Gastrocnemius medialis (tissue), 4 donors: ENCODE results near the gene ATF3. TPM values are rescaled to one million over a fixed set of nuclear protein-coding genes. Genes with fewer than 3 reads are reported as not detected.

Experiments
- ATAC-seq, 2 donors: fragments of 150-250 bp; one replicate each; pipeline ENCODE4 v1.9.1; 2016
- DNase-seq, 2 donors: peaks; one replicate each; pipeline ENCODE4 v3.0.0-alpha.2; 2019
- H3K27ac ChIP-seq, 4 donors: fragments of 200-600 bp; sonication (generic); 1 replicate in 1 of 4; 2 replicates in 3 of 4; pipeline ENCODE4 v1.5.1; 2016 to 2018; ENCODE audit warnings: mild to moderate bottlenecking in 2 of 4, moderate library complexity in 1 of 4
- H3K27me3 ChIP-seq, 3 donors: fragments of 200-600 bp; sonication (generic) in 2 of 3; 1 replicate in 1 of 3; 2 replicates in 2 of 3; pipeline versions ENCODE4 v1.5.1 to v1.6.0; 2016 to 2019; ENCODE audit warnings: mild to moderate bottlenecking in 1 of 3, moderate library complexity in 1 of 3
- H3K36me3 ChIP-seq, 2 donors: fragments of 200-600 bp; sonication (generic) in 1 of 2; one replicate each; pipeline ENCODE4 v1.5.1; 2017 to 2018
- H3K4me1 ChIP-seq, 2 donors: fragments of 200-600 bp; sonication (generic) in 1 of 2; one replicate each; pipeline ENCODE4 v1.5.1; 2016 to 2017; ENCODE audit warnings: mild to moderate bottlenecking in 2 of 2
- H3K4me3 ChIP-seq, 4 donors: fragments of 200-600 bp; sonication (generic) in 3 of 4; 1 replicate in 1 of 4; 2 replicates in 3 of 4; pipeline ENCODE4 v1.5.1; 2016 to 2019; ENCODE audit warnings: mild to moderate bottlenecking in 2 of 4
- H3K9me3 ChIP-seq, 3 donors: fragments of 200-600 bp; sonication (generic) in 2 of 3; 1 replicate in 1 of 3; 2 replicates in 2 of 3; pipeline ENCODE4 v1.5.1; 2016 to 2019
- POLR2A ChIP-seq, 2 donors: fragments of 450-650 bp; IDR thresholded peaks; one replicate each; pipeline ENCODE4 v1.6.1; 2017; ENCODE audit warnings: antibody characterized with exemption in 2 of 2, mild to moderate bottlenecking in 2 of 2, moderate library complexity in 2 of 2
- in situ Hi-C, 4 donors: fragments of 200-750 bp; cut with MboI; loops; one replicate each; pipeline versions ENCODE4 v1.15.0 to v1.8.0; 2017; ENCODE audit warnings: low sequenced_read_pairs in 4 of 4
- intact Hi-C: fragments of 100-400 bp; cut with DNase I; formaldehyde crosslinking; loops from one replicate; pipeline ENCODE4 v1.15.1; 2023; ENCODE audit warnings: low total_unique reads
- total RNA-seq, 4 donors: library from RNA; depleted of rRNA; stranded (reverse); fragments of >200 nt; gene quantifications; one replicate each; pipeline versions ENCODE4 v1.1.0 to v1.2.3, GENCODE V29; 2016
- TF ChIP-seq, protein P1 (sequence below), 5 experiments: fragments of 450-650 bp in 3 of 5; fragments of 200-600 bp in 2 of 5; sonication (generic) in 2 of 5; IDR thresholded peaks in 4 of 5; conservative IDR thresholded peaks in 1 of 5; 1 replicate in 4 of 5; 2 replicates in 1 of 5; pipeline ENCODE4 v1.5.1; 2016 to 2019; ENCODE audit warnings: antibody characterized with exemption in 5 of 5, mild to moderate bottlenecking in 3 of 5, moderate library complexity in 3 of 5

ATF3 gene
- total RNA-seq, 4 donors from 2014 or later, result 1.9 to 7.4 (median 7.2) TPM

DNA sequence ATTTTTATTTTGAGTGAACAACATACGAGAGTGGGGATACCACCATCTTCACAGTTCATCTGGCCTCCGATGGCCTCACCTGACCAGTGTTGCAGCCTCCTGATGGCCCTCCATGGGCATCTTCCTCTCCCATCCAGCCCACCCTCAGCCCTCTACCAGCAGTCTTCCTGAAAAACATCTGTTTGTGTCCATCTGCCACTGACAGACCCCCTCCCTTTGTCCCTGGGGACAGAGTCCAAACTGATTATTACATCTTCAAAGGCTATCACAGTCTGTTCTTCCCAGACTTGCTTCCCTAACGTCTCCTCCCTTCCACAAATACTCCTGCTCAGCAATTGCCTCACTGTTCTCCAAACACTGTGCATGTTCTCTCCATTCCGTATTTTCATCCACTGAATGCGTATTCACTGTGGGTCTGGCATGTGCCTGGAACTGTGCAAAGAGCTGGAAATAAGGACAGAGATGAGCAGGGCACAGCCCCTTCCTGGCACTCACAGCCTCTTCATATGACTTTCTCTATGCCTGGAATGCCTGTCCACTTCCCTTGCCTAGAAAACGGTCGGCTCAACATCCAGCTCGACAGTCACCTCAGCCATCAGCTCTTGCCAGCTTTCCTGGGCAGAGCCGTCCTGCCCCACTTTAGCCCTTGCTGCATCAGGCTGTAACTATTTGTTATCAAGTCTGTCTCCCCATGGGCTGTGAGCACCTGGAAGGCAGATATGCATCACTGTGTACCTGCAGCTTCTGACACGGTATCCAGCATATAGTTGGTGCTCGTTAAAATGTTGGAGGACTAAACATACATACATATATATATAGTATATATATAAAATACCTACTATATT, 8.3 kb upstream of the ATF3 start:
- no peaks in the 10 kb centered on the region for H3K4me1 ChIP-seq
- no peak for DNase-seq
- H3K27me3 ChIP-seq, result peaks cover 0 to 24% (median 6%) of the 10 kb centered on the region in 3 donors
- no peaks in the 10 kb centered on the region for H3K9me3 ChIP-seq
- in situ Hi-C loops (no loop called here), intact Hi-C loops (no loop called here)
- no peak for ATAC-seq
- no peak for TF ChIP-seq POLR2A (IDR thresholded peaks at IDR 0.05)
- TF ChIP-seq, protein P1, sequence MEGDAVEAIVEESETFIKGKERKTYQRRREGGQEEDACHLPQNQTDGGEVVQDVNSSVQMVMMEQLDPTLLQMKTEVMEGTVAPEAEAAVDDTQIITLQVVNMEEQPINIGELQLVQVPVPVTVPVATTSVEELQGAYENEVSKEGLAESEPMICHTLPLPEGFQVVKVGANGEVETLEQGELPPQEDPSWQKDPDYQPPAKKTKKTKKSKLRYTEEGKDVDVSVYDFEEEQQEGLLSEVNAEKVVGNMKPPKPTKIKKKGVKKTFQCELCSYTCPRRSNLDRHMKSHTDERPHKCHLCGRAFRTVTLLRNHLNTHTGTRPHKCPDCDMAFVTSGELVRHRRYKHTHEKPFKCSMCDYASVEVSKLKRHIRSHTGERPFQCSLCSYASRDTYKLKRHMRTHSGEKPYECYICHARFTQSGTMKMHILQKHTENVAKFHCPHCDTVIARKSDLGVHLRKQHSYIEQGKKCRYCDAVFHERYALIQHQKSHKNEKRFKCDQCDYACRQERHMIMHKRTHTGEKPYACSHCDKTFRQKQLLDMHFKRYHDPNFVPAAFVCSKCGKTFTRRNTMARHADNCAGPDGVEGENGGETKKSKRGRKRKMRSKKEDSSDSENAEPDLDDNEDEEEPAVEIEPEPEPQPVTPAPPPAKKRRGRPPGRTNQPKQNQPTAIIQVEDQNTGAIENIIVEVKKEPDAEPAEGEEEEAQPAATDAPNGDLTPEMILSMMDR (IDR thresholded peaks at IDR 0.05 in 4 of 5, conservative IDR thresholded peaks at IDR 0.05 in 1 of 5), result no peak
- no peak overlapping the region for H3K4me3 ChIP-seq
- no peak overlapping the region for H3K27ac ChIP-seq
- no peaks in the 10 kb centered on the region for H3K36me3 ChIP-seq

DNA sequence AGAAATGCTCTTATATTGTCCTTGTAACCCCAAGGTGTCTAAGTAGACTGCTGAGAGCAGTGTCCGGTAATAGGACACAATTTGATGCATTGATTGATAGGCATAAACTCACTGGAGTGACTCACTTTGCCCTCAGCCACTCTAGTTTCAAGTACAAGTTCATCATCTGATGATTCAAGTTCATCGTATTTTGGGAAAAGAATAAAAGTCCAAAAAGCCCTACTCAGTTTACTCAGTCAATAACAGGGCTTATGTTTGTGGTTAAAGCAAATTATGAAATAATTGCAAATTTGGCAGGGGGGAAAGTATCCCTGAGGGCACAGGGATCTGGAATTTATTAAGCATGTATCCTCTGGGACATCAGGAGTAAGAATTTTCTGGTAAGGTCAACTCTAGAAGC, 7.6 kb upstream of the ATF3 start:
- ATAC-seq, result no peak
- Histone ChIP-seq H3K36me3 (no peaks in the 10 kb centered on the region), H3K27ac (no peak overlapping the region), H3K27me3 (peaks cover 3 to 31% (median 12%) of the 10 kb centered on the region in 3 donors), H3K4me3 (no peak overlapping the region), H3K9me3 (no peaks in the 10 kb centered on the region), H3K4me1 (no peaks in the 10 kb centered on the region)
- no peak for DNase-seq
- intact Hi-C loops, result no loop called here
- TF ChIP-seq POLR2A (IDR thresholded peaks at IDR 0.05), result no peak
- TF ChIP-seq, protein P1 (IDR thresholded peaks at IDR 0.05 in 4 of 5, conservative IDR thresholded peaks at IDR 0.05 in 1 of 5), result no peak
- in situ Hi-C loops, result no loop called here

DNA sequence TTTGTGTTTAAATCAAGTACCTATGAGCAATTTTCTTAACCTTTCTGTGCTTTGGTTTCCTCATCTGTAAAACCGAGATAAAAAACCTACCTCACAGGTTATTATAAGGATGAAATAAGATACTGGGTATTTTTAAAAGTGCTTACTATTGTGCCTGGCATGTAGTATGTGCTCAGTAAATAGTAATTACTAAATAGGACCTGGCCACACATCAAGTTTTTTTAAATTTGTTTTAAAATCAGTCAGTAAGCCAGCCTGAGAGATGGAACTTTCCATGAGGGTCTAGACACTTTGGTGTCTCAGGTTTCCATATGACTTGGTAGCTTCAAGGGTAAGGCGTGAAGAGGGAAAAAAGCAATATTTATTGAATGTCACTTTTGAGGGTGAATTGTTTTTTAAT, 7.0 kb upstream of the ATF3 start:
- in situ Hi-C loops (no loop called here), intact Hi-C loops (no loop called here)
- Histone ChIP-seq H3K4me3 (no peak overlapping the region), H3K27ac (no peak overlapping the region), H3K9me3 (no peaks in the 10 kb centered on the region), H3K27me3 (peaks cover 9 to 37% (median 17%) of the 10 kb centered on the region in 3 donors), H3K4me1 (peaks cover 0 to 3% of the 10 kb centered on the region in 2 donors), H3K36me3 (no peaks in the 10 kb centered on the region)
- TF ChIP-seq, protein P1 (IDR thresholded peaks at IDR 0.05 in 4 of 5, conservative IDR thresholded peaks at IDR 0.05 in 1 of 5), result no peak
- no peak for TF ChIP-seq POLR2A (IDR thresholded peaks at IDR 0.05)
- DNase-seq (no peak), ATAC-seq (no peak)

DNA sequence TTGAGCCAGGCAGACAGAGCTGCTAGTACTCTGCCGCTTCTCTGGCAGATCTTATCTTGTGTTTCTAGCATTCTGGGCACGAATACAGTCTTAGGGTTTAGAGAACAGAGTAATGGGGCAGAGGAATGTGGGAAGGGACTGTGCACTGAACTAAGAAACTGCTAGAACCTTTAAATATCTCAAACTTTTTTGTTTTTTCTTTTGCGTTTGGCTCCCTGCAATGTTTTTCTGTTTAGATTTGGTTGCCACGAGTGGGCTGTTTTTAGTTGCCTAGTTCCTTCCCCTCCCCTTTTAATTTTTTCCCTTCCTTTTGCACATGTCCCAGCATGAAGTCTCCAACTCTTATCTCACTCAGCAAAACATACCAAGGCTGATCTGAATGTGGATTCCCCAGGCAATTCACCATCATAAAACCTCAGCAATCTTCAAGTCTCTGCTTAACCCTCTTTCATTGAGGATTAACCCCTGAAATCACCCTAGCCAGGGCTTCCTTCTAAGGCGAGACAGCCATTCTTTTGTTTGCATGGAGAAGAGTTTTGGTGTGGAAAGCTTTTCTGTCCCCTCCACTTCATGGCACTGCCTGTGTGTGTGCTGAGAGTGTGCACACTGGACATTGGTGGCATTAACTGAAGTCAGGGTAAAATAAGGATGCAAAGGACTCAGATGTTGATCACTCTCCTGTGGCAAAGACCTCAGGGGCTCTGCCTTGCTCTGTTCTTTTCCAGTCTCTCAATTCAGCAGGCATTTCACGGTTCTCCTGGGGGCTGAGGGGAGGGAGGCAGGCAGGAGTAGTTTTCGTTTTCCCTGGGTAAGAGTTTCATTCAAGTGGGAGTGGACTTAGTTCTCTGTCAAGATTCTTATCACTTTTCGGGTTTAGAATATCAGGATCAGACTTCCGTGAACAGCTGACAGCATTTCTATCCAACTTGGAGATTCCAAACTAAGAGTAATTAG, 2.8 kb upstream of the ATF3 start:
- no peak overlapping the region for H3K27ac ChIP-seq

More for the DNA sequence above, 2.8 kb upstream of the ATF3 start:
- Histone ChIP-seq H3K9me3 (no peaks in the 10 kb centered on the region), H3K4me3 (peak overlapping the region in 2 of 4 donors; percentile 61 to 76), H3K4me1 (peaks cover 14 to 22% of the 10 kb centered on the region in 2 donors), H3K36me3 (no peaks in the 10 kb centered on the region), H3K27me3 (peaks cover 21 to 51% (median 31%) of the 10 kb centered on the region in 3 donors)
- ATAC-seq (no peak), DNase-seq (no peak)
- no peak for TF ChIP-seq POLR2A (IDR thresholded peaks at IDR 0.05)
- TF ChIP-seq, protein P1 (IDR thresholded peaks at IDR 0.05 in 4 of 5, conservative IDR thresholded peaks at IDR 0.05 in 1 of 5), result no peak
- in situ Hi-C loops (loop anchor here in 1 of 4 donors (5.0 kb wide), 1 partner anchor 43 kb away; no protein-coding TSS in a partner anchor), intact Hi-C loops (loop anchor here (5.0 kb wide), 2 partner anchors 128 to 1343 kb away; no protein-coding TSS in a partner anchor)
